Stimulated activated CD4-positive, alpha-beta T cell treated with anti-CD3 and anti-CD28 coated beads, Interleukin-15, amount 100 ng/mL, for 24 hours (primary cell): ENCODE results near the gene CFAP43.

ENCODE experiments used
- DNase-seq: peaks from one replicate; pipeline ENCODE4 v3.0.0-alpha.2; 2020

Gene CFAP43

DNA sequence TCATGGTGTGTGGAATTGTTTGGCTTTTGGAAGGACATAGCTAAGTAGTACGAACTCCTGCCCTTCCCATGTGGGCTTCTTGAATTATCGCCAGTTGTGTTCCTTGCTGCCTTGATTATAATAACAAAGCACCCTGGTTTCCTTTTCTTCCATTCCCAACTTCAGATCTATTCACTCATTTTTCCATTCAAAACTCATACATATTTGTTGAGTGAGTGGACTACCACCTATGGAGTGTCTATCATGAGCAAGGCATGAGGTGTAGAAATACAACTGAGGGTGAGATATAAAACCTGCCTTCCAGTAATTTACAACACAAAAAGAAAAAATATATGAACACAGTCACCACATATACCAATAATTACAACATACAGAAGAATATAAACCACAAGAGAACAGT, 141.6 kb downstream of the CFAP43 start:
- no peak for DNase-seq

DNA sequence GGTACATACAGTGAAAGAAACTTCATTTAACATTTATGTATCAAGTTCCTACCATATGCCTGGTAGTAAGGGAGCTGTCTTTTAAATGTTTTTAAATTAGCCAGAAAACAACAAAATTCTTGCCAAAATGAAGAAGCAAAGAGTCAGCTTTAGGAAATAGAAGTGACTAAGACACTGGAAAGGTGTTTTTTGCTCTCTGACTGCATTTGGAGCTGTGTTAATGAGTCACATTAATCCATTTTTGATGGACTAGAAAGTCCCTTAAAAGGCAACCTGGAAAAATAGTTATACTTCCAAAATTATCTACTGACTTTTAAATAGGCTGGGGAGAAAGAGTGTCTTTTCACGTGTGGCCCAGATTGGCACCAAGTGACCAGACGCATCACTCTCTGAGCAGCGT, 142.5 kb downstream of the CFAP43 start:
- DNase-seq = no peak

DNA sequence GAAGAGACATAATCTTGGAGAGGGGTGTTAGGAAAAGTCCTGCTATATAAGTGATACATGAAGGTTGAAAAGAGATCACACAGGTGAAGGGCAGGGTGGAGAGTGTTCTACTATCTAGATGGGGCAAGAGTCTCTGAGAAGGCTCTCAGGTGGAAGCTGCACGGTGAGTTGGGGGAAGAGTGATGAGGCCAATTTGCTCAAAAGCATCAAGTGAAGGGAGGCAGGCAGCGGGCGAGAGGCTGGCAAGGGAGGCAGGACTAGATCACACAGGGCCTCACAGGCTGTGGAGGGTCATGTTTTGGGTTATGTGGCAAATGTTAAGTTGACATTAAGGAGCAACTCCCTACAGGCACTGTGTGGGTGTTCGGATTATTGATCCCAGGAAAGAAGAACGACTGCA, 143.9 kb downstream of the CFAP43 start:
- DNase-seq = no peak

DNA sequence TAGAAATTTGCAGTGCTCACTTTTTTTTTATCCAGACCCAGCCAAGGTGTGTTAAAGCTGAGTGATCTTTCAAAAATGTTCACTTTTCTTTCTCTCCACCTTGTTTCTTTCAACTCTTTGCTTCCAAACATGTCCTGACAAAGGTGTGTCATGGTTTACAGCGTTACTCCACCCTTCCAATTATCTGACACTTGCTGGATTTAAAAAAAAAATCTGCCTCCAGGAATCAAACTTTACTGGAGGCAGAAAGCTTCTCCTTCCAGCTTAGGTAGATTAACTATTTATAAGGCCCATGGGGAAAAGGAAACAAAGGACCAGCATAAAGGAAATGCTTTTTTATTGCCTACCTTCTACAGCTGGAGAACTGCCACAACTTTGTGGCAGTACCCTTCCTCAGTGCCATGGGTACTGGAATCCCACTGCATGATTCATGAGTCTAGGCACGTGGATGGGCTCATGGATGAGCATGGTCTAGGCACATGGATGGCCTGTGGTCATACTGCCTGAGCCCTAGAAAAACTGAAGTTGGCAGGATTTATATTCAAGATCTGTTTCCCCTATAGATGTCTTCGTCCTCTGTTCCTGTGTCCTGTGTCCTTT, 146.3 kb downstream of the CFAP43 start, which contains the start of gene COL17A1:
Gene COL17A1, minus strand, starts transcription at position 80 of the 600 bp plus-strand sequence. CDS start 5,207 bp downstream, outside the sequence.
- no peak for DNase-seq

DNA sequence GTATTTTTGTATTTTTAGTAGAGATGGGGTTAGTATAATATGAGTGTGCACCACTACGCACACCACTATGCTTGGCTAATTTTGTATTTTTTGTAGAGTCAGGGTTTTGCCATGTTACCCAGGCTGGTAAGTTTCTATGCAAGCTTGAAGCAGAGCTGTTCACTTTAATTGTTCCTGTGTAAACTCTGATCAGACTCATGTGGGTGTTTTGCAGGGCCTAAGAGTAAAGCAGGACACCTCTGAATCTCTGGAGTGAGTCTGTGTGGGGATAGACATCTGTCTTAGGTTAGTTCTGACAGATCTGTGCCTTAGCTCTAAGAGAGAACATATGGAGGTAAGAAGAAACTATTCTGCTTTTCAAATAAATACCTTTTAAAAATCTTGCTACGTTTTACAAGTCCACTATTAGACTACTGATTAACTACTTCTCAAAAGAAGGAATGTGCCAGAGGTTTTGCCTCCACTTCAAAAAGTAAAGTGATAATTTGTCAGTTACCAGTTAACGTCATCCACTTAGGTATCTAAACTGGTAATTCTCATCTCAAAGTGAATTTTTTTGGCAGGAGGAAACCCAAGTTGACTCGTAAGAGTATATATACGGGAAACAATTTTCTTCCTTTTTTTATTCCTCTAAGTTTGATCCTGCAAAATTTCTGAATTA, 147.6 kb downstream of the CFAP43 start:
- no peak for DNase-seq

DNA sequence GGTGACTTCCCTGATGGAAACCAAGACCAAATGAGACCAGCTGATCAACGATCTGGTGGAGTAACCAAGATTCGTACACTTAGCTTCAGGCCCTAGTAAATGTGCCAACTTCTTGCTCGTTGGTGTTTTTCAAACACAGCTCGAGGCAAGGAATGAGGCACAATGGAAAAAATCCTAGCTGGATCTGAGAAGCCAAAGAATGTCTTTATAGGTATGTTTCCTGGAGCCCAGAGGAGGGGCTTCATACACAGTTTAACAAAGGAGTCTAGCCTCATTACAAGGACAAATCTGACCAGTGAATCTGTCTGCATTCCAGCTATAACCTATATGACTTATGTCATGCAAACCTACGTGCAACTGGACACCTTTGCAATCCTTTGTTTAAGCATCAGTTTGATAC, 150.2 kb downstream of the CFAP43 start:
- no peak for DNase-seq

DNA sequence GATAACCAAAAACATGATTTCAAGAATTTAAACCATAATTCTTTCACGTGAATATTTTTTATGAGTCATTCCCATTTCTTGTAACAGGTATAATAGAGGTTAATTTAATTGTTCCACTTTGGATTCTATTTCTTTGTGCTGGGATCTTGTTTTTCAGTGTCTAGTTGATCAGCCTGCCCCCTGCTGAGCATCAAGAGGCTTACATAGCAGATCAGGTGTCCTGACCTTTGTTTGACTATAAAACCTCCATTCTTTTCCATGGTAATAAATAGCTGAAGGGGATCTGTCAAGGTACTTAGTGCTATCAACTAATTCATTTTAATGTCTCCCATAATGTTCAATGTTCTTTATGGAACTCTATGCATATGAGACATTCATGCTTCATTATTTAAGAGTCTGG, 151.4 kb downstream of the CFAP43 start:
- DNase-seq = no peak
